PC-9 (cell line): Measurements from ENCODE around the gene FBXO28. TPM values are rescaled to one million over a fixed set of nuclear protein-coding genes. Genes with fewer than 3 reads are reported as not detected.

Source experiments
- BruUV-seq: library from RNA; stranded (reverse); fragments of 400-500 nt; replicated peaks from 2 replicates; lab custom pipeline; 2021; lab: Mats Ljungman, UMichigan
- CTCF ChIA-PET: fragments of 300-600 bp; sonication (Branson Sonifier 250); formaldehyde crosslinking; loops from one replicate; lab custom pipeline; 2022; ENCODE audit warnings: antibody characterized with exemption; lab: Charles Lee
- POLR2A ChIA-PET: fragments of 300-600 bp; sonication (Branson Sonifier 250); formaldehyde crosslinking; loops from one replicate; lab custom pipeline; 2022; ENCODE audit warnings: antibody characterized with exemption; ENCODE audit not compliant: unreplicated experiment; lab: Charles Lee
- DNase-seq, 2 experiments: peaks; one replicate each; pipeline versions ENCODE4 v3.0.0 to v3.0.0-alpha.2; 2015 to 2022; ENCODE audit warnings: mixed read lengths in 1 of 2
- H2AFZ ChIP-seq: fragments of 200-600 bp; sonication (generic); 2 replicates; pipeline ENCODE4 v1.8.1; 2017; ENCODE audit warnings: antibody characterized with exemption
- H3F3A ChIP-seq: fragments of 200-600 bp; sonication (generic); 2 replicates; pipeline ENCODE4 v1.8.1; 2017; ENCODE audit warnings: antibody characterized with exemption, mild to moderate bottlenecking, low read depth; ENCODE audit not compliant: insufficient read depth
- H3K27ac ChIP-seq: fragments of 200-600 bp; sonication (generic); 2 replicates; pipeline ENCODE4 v1.6.1; 2016; ENCODE audit warnings: mixed run types
- H3K27me3 ChIP-seq: fragments of 200-600 bp; sonication (generic); 2 replicates; pipeline ENCODE4 v1.6.1; 2016; ENCODE audit warnings: low read depth, mixed run types; ENCODE audit not compliant: insufficient read depth
- H3K36me3 ChIP-seq: fragments of 200-600 bp; sonication (generic); 2 replicates; pipeline ENCODE4 v1.6.1; 2016; ENCODE audit warnings: low read depth, mixed run types
- H3K4me1 ChIP-seq: fragments of 200-600 bp; sonication (generic); replicated peaks from 2 replicates; pipeline ENCODE4 v1.6.1; 2016; ENCODE audit warnings: mixed run types; ENCODE audit not compliant: insufficient read depth
- H3K4me2 ChIP-seq: fragments of 200-600 bp; sonication (generic); 2 replicates; pipeline ENCODE4 v1.6.1; 2017; ENCODE audit warnings: mixed run types
- H3K4me3 ChIP-seq: fragments of 200-600 bp; sonication (generic); 2 replicates; pipeline ENCODE4 v1.6.1; 2016; ENCODE audit warnings: mixed run types
- H3K79me2 ChIP-seq: fragments of 200-600 bp; sonication (generic); 2 replicates; pipeline ENCODE4 v1.6.1; 2017; ENCODE audit warnings: low read depth, mixed run types
- H3K9me2 ChIP-seq: fragments of 200-600 bp; sonication (generic); 2 replicates; pipeline ENCODE4 v1.8.1; 2017; ENCODE audit warnings: mild to moderate bottlenecking; ENCODE audit not compliant: insufficient read depth
- H3K9me3 ChIP-seq: fragments of 200-600 bp; sonication (generic); 2 replicates; pipeline ENCODE4 v1.8.1; 2016; ENCODE audit warnings: low read depth; ENCODE audit not compliant: insufficient read depth
- H4K20me1 ChIP-seq: fragments of 200-600 bp; sonication (generic); 2 replicates; pipeline ENCODE4 v1.8.1; 2017; ENCODE audit not compliant: insufficient read depth
- CTCF ChIP-seq: fragments of 200-600 bp; sonication (generic); conservative IDR thresholded peaks from 2 replicates; pipeline ENCODE4 v1.6.1; 2017; ENCODE audit warnings: mixed run types, antibody characterized with exemption, mild to moderate bottlenecking, moderate library complexity
- EZH2 ChIP-seq: fragments of 200-600 bp; sonication (generic); IDR thresholded peaks from 2 replicates; pipeline ENCODE4 v1.8.0; 2017; ENCODE audit warnings: antibody characterized with exemption, low read depth
- intact Hi-C: fragments of 100-400 bp; cut with micrococcal nuclease; formaldehyde crosslinking; loops from one replicate; pipeline ENCODE4 v1.10.0; 2022; ENCODE audit not compliant: unreplicated experiment
- total RNA-seq: library from RNA; stranded (reverse); gene quantifications from 2 replicates; pipeline ENCODE4 v1.2.3, GENCODE V29; 2021

FBXO28 gene
- total RNA-seq, 1 experiment from 2014 or later, result 48.1 TPM

GRCh38 chr1:224183591-224184312 lies 69.8 kb downstream of the FBXO28 start:
- POLR2A ChIA-PET, result interaction anchor here (0.7 kb wide), 1 partner anchor 825 kb away, joined by 3 read pairs; no protein-coding TSS in a partner anchor
- Histone ChIP-seq H3K4me2 (peak overlapping the region; percentile 79), H3K9me3 (no peaks in the 10 kb centered on the region), H3F3A (peaks cover 26% of the 10 kb centered on the region), H2AFZ (peak overlapping the region; percentile 99), H3K36me3 (no peaks in the 10 kb centered on the region), H4K20me1 (no peaks in the 10 kb centered on the region), H3K9me2 (no peaks in the 10 kb centered on the region), H3K27me3 (no peaks in the 10 kb centered on the region), H3K4me3 (peak overlapping the region; percentile 75), H3K79me2 (peaks cover 20% of the 10 kb centered on the region; the same call in 1 of the 2 replicates), H3K27ac (no peak overlapping the region), H3K4me1 (peaks cover 15% of the 10 kb centered on the region)
- no peak for TF ChIP-seq CTCF
- DNase-seq, result peak; percentile 35 to 57
- BruUV-seq, result TSS peak; percentile 36
- intact Hi-C loops, result loop anchor here (1.0 kb wide), 1 partner anchor 29 kb away; no protein-coding TSS in a partner anchor
- CTCF ChIA-PET, result no interaction called here

- Histone ChIP-seq H4K20me1 (no peaks in the 10 kb centered on the region), H3K4me2 (no peak overlapping the region), H3K4me1 (peaks cover 15% of the 10 kb centered on the region), H3K9me3 (no peaks in the 10 kb centered on the region), H3K4me3 (no peak overlapping the region), H2AFZ (no peak overlapping the region), H3F3A (peaks cover 19% of the 10 kb centered on the region), H3K27me3 (no peaks in the 10 kb centered on the region), H3K36me3 (no peaks in the 10 kb centered on the region), H3K27ac (no peak overlapping the region), H3K79me2 (peaks cover 20% of the 10 kb centered on the region; the same call in 1 of the 2 replicates), H3K9me2 (no peaks in the 10 kb centered on the region)
- no TSS peak for BruUV-seq
- no peak for TF ChIP-seq CTCF
- TF ChIP-seq EZH2, result no peak
- intact Hi-C loops, result no loop called here
- ChIA-PET CTCF (interaction anchor here (0.7 kb wide), 1 partner anchor 1404 kb away, joined by 4 read pairs; no protein-coding TSS in a partner anchor), POLR2A (no interaction called here)
- no peak for DNase-seq
These were observed 71.3 kb downstream of the FBXO28 start for GRCh38 chr1:224185208-224185607.

- H3K4me2 ChIP-seq, result no peak overlapping the region
- H3K27ac ChIP-seq, result no peak overlapping the region
- no peaks in the 10 kb centered on the region for H4K20me1 ChIP-seq
- no peak for TF ChIP-seq CTCF
- TF ChIP-seq EZH2, result no peak
- H3K79me2 ChIP-seq, result peaks cover 20% of the 10 kb centered on the region; the same call in 1 of the 2 replicates
- no peak overlapping the region for H3K4me3 ChIP-seq
- intact Hi-C loops, result no loop called here
- H3K27me3 ChIP-seq, result no peaks in the 10 kb centered on the region
- H2AFZ ChIP-seq, result no peak overlapping the region
- BruUV-seq, result no TSS peak
- POLR2A ChIA-PET, result no interaction called here
- H3K4me1 ChIP-seq, result peaks cover 6% of the 10 kb centered on the region; the same call in 1 of the 2 replicates
- H3K36me3 ChIP-seq, result no peaks in the 10 kb centered on the region
- CTCF ChIA-PET, result interaction anchor here (0.5 kb wide), 1 partner anchor 11 kb away, joined by 4 read pairs; no protein-coding TSS in a partner anchor
- no peaks in the 10 kb centered on the region for H3K9me2 ChIP-seq
- no peak for DNase-seq
- H3F3A ChIP-seq, result peaks cover 4% of the 10 kb centered on the region; the same call in 1 of the 2 replicates
- H3K9me3 ChIP-seq, result no peaks in the 10 kb centered on the region
These were observed 74.4 kb downstream of the FBXO28 start for GRCh38 chr1:224188286-224188685.
